ENCODE results near the gene GRID2. TPM values are rescaled to one million over a fixed set of nuclear protein-coding genes. Genes with fewer than 3 reads are reported as not detected.

GRID2 gene
- total and polyA plus RNA-seq, 10 of the 15 experiments (the other 5 are each of a cell fraction or from before 2014, with no cell fraction given), result not detected

- no peak for DNase-seq (ENCODE audit: low read depth, low spot score)
- BruUV-seq (replicated peaks), result no TSS peak
- Histone ChIP-seq H3K79me2 (ENCODE audit: control insufficient read depth, insufficient read depth, low read length) (no peaks in the 10 kb centered on the region), H3K9me3 (replicated peaks; ENCODE audit: control insufficient read depth, insufficient read depth, low read length) (no peaks in the 10 kb centered on the region), H3K4me3 (no peak overlapping the region), H3K36me3 (ENCODE audit: control insufficient read depth in 2 of 2, insufficient read depth in 2 of 2, low read length in 1 of 2) (no peaks in the 10 kb centered on the region), H2AFZ (ENCODE audit: control insufficient read depth, low read depth, low read length) (no peak overlapping the region), H4K20me1 (ENCODE audit: control insufficient read depth, insufficient read depth) (no peaks in the 10 kb centered on the region), H3K9ac (ENCODE audit: control insufficient read depth, insufficient read depth, low read length) (no peak overlapping the region), H3K4me1 (ENCODE audit: control insufficient read depth, insufficient read depth, low read length) (no peaks in the 10 kb centered on the region), H3K27me3 (replicated peaks in 1 of 2; ENCODE audit: control insufficient read depth in 2 of 2, insufficient read depth in 2 of 2, low read length in 1 of 2) (no peaks in the 10 kb centered on the region), H3K27ac (ENCODE audit: control insufficient read depth, insufficient read depth) (no peak overlapping the region), H3K4me2 (ENCODE audit: control insufficient read depth, insufficient read depth) (no peak overlapping the region)
- no peak for ATAC-seq
- in situ Hi-C loops (cut with MboI), result no loop called here
- TF ChIP-seq RFX5 (IDR thresholded peaks at IDR 0.05; ENCODE audit: low read depth, low read length) (no peak), NKRF (conservative IDR thresholded peaks at IDR 0.05) (no peak), POU2F2 (IDR thresholded peaks at IDR 0.05; ENCODE audit: borderline replicate concordance, low read depth, low read length) (no peak), EZH2 (IDR thresholded peaks at IDR 0.05; ENCODE audit: borderline replicate concordance, control insufficient read depth, low read depth, low read length) (no peak), ELK1 (IDR thresholded peaks at IDR 0.05; ENCODE audit: low read depth, low read length) (no peak), MAX (IDR thresholded peaks at IDR 0.05; ENCODE audit: low read depth, low read length) (no peak), SMARCA5 (IDR thresholded peaks at IDR 0.05) (no peak), ZNF207 (IDR thresholded peaks at IDR 0.05; ENCODE audit: borderline replicate concordance) (no peak), CHD1 (IDR thresholded peaks at IDR 0.05; ENCODE audit: low read depth, low read length) (no peak), ZNF274 (IDR thresholded peaks at IDR 0.05; ENCODE audit: insufficient read depth, insufficient read length) (no peak), TCF7 (IDR thresholded peaks at IDR 0.05; ENCODE audit: borderline replicate concordance) (no peak), STAT3 (IDR thresholded peaks at IDR 0.05; ENCODE audit: low read depth, low read length) (no peak), RAD51 (IDR thresholded peaks at IDR 0.05) (no peak)
- TF ChIP-seq, protein P1, sequence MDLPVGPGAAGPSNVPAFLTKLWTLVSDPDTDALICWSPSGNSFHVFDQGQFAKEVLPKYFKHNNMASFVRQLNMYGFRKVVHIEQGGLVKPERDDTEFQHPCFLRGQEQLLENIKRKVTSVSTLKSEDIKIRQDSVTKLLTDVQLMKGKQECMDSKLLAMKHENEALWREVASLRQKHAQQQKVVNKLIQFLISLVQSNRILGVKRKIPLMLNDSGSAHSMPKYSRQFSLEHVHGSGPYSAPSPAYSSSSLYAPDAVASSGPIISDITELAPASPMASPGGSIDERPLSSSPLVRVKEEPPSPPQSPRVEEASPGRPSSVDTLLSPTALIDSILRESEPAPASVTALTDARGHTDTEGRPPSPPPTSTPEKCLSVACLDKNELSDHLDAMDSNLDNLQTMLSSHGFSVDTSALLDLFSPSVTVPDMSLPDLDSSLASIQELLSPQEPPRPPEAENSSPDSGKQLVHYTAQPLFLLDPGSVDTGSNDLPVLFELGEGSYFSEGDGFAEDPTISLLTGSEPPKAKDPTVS (IDR thresholded peaks at IDR 0.05; ENCODE audit: low read depth, low read length), result no peak
- SMC1A ChIA-PET (ENCODE audit: uncharacterized antibody, unreplicated experiment), result no interaction called here
- CTCF ChIA-PET, result no interaction called here
- no peak for FAIRE-seq
- intact Hi-C loops (cut with micrococcal nuclease; ENCODE audit: unreplicated experiment), result no loop called here
- POLR2A ChIA-PET, result no interaction called here
- RAD21 ChIA-PET (ENCODE audit: unreplicated experiment), result no interaction called here
These were observed 203.2 kb downstream of the GRID2 start for GRCh38 chr4:92506933-92507332.

Data from GM12878 (cell line).